GM04504 (cell line): Measurements from ENCODE around the gene P4HB.

Experiments used
- DNase-seq: peaks from one replicate; pipeline ENCODE4 v3.0.0-alpha.2; 2012; ENCODE audit warnings: low read depth

Gene P4HB

DNA sequence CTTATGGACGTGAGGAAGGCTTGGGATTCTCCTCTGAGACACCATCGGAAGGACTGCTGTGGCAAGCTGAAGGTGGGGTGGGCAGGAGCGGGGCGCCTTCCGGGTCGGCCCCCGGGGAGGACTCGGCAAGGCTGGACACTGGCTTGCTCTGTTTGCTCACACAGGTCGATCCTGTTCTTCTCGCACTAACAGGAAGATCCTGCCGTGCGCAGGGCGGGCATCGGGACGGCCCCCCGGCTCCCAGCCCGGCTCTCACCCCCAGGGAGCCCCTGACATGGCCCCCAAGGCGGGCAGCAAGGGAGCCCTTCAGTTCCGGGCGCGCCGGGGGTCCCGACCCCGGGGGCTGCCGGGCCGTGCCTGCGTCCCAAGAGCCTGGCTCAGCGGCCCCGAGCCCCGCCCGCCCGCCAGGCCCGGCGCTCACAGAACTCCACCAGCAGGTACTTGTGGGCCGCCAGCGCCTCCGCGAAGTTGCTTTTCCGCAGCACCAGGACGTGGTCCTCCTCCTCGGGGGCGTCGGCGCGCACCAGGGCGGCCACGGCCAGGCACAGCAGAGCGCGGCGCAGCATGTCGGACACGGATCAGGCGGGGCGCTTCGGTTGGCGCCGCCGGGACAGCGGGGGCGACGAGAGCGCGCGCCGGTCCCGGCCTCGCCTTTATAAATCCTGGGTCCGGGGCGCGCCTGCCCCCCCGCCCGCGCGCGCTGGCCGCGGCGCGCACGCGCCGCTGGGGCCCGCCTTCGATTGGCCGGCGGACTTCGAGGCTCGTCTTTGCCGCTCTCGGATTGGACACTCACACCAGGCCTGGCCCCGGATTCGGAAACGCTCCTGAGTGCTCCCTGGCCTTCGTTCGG, at the start of gene P4HB:
Gene P4HB (minus strand): TSS at position 630 of the 850 bp plus-strand sequence. CDS start 64 bp downstream, at position 566.
- DNase-seq = no peak

DNA sequence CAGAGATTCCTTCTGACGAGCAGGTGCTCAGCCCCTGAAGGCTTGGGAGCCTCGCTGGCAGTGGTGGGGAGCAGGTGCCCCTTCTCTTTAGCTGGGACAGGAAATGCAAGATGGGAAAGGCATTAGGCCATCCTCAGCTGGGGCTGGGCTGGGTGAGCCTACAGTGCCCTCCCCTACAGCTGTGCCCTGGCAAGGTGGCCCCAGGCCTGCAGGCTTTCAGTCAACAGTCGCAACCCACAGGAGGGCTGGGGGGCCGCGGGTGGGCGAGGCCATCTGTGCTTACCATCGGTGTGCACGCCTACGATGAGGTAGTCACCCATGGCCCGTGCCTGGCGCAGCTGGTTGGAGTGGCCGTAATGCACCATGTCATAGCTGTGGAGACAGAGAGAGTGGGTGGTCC, 48.9 kb upstream of the P4HB start:
- DNase-seq = no peak

DNA sequence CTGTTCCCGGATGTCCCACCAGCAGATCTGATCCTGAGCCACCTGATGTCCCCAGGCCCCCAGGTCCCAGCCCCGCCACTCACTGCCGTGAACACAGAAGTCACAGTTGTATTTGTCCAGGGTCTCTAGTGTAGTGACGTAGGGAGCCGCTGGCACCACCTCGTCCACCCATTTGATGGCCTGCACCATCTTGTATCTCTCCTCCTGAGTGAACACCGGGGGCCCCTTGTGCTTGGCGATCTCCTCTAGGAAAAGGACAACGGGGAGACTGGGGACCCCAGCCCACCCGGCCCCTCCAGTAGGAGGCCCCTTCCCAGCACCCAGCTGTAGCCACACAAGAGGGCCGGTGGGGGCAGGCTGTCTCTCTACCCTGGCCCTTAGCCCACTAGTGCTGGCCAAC, 48.5 kb upstream of the P4HB start:
- no peak for DNase-seq

DNA sequence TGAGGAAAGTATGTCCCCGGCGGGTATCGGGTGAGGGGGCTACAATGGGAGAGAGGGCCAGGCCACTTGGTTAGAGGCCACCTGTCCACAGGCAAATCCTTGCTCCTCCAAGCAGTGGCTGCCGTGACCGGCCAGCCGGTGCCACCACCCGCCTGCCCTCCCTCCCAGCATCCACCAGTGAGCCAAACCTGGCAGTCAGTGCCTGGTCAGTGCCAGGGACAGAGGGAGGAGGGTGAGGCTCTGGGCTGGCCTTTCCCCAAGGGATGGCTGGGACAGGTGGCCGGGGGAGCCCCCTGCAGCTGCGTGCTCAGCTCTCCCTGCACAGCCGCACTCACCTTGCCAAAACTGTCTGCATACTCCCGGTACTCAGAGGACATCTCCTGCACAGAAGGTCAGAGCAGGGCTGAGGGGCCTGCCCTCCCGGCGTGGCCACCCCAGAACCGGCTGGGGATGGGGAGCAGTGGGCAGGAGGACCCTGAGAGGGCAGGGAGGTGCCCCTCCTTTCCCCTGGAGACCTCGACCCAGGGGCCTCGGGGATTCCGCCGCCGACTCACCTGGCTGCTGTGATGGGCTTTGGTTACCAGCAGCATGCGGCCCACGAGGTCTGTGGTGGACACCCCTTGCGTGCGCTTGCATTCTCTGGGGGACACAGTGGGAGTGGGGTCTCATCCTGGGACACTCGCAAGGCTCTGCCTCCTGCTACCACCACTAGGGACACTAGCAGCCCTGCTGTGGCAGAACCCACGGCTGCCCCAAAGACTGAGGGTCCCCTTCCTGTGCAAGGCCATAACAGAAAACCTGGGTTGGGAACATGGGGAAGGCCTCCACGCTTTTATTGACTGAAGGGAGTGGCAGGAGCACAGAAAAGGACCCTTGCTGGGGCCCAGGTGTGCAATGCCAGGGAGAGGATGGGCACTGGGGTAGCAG, 47.1 kb upstream of the P4HB start:
- no peak for DNase-seq

DNA sequence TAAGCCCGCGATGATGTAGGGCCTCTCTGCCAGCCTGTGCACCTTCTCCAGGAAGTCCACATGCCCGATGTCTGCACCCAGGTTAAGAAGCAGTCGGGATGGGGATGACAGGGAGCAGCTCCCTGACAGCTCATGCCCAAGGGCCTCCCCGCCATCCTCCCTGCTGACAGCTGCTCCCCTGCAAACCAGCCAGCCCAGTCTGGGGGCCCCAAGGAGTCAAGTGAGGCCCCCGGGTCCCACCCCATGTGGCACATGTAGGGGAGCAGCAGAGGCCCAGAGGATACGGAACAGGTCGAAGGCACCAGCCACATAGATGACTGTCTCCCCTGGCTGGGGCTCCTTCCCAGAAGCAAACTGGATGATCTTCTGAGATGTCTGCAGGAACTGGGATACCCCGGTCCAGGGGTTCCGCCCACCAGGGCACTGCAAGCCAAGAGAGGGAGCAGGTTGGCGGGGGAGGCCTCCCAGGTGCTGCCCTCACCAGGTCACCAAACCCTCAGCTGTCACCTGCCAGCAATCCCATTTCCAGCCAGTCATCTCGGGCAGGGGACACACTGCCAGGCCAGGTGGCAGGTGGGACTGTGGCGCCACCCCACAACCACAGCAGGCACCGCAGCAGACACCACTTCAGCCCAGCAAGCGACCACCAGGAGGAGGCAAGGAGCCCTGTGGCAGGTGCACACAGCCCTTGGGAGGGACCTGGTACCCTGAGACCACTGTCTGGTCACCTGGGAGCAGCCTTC, 46.3 kb upstream of the P4HB start:
- DNase-seq = no peak

DNA sequence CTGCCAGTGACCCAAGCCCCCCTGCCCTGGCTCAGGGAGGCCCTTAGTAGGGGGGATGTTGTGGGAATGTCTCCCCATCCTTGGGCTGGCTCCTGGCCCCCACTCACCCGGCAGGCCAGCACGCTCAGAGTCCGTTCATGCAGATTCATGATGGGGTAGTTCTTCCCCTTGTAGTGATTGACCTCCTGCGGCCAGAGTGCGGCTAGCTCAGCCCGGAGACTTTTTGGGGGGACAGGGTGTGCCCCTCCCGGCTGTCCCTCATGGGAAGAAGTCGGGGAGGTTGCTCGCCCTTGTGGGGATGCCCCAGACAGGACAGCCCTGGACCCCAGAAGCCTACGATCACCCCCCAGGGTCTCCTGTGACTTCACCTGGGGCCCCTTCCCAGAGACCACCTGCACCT, 45.7 kb upstream of the P4HB start:
- no peak for DNase-seq

DNA sequence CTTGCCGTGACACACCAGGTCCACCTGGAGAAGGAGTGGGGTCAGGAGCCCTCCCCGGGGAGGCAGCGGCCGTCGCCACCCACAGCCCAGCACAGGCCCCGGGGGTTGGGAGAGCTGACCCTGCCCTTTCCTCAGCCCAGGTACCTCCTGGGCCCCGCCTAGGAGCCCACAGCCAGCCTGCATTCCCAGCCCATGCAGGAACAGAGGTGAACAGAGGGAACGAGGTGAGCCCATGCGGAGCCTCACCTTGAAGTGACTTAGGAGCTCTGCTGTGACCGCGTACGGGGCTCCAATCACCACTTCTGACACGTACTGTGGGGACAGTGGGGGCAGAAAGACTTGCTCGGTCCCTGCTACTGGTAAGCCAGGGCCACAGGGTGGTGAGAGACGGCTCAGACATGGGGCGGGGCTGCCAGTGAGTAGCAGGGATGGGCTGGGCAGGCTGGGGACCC, 45.1 kb upstream of the P4HB start:
- DNase-seq = no peak

DNA sequence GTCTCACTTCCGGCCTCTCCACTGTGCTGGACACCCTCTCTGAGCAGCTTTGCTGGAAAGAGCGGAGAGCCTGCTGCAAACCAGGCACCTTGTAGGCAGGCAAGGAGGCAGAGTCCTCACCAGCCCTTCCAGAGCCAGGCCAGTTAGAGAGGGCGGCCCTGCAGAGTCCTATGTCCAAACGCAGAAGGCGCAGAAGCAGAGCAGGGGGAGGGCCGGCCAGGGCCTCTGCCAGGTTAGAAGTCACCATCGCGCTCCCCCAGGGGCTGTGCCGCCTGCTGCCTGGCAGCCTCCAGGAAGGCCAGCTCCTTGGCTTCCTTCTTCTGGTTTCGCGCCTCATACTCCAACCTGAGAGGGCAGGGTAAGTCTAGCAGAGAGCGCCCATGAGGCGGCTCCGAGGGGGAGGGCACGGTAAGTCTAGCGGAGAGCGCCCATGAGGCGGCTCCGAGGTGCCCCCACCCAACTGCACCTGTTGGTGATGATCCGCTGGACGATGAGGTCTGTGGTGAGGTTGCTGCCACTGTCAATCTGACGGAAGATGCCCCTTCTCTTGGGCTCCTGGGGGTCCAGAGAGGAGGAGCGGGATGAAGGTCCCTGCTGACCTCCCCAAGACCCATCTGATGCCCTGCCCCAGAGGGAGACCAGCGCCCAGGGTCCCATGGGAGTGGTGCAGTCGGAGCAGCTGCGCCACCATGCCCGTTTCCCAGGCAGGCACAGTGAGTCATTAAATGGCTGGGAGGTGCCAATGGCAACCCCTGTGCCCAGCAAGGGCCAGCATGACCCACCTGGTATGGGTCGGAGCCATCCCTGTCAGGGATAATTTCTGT, 44.5 kb upstream of the P4HB start:
- no peak for DNase-seq

DNA sequence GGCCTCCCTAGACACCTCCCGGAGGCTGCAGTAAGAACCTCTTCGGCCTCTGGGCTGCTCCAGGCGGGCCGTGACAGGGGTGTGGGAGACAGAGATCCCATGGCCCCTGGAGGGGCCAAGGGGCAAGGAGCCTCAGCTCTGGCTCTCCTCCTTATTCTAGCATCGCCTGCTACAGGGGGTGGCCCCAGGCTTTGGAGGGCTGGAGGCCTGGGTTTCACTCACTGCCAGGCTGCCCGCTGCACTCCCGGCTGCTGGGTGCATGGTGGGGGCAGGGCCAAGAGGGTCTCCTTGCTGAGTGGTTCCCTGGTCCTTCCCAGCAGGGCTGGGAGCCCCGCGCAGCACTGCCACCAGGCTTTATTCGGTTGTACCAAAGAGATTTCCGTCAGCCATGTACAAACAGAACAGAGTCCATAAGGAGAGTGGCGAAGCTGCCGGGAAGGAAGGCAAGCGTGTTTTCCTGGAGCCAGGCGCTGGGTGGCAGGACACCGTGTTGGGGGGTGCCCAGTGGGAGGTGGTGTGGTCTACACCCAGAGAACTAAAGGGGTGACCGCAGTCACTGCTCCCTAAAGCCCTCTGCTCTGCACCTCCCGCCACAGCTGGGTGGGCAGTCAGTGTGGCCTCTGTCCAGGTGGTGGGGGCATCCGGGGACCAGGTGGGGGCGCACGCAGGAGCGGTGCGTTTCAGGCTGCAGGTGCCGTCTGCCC, 43.7 kb upstream of the P4HB start:
- no peak for DNase-seq

DNA sequence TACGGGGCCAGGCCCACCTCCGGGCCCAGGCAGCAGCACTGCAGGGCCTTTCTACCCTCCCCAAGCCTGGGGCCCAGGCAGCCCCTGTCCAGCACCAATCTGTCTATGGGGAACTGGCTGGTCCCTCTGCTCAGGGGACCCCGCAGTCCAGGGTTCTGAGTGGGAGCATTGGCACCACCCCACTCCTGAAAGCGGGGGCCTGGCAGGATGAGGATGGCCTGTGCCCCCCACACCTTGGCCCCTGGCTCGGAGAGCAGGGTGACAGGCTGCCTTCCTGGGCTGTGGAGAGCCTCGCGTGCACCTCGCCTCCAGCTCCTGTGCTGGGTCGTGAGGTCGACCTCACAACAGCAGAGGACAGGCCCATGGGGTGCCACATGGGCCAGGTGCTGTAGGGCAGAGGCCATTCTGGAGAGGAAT, 43.1 kb upstream of the P4HB start:
- no peak for DNase-seq

DNA sequence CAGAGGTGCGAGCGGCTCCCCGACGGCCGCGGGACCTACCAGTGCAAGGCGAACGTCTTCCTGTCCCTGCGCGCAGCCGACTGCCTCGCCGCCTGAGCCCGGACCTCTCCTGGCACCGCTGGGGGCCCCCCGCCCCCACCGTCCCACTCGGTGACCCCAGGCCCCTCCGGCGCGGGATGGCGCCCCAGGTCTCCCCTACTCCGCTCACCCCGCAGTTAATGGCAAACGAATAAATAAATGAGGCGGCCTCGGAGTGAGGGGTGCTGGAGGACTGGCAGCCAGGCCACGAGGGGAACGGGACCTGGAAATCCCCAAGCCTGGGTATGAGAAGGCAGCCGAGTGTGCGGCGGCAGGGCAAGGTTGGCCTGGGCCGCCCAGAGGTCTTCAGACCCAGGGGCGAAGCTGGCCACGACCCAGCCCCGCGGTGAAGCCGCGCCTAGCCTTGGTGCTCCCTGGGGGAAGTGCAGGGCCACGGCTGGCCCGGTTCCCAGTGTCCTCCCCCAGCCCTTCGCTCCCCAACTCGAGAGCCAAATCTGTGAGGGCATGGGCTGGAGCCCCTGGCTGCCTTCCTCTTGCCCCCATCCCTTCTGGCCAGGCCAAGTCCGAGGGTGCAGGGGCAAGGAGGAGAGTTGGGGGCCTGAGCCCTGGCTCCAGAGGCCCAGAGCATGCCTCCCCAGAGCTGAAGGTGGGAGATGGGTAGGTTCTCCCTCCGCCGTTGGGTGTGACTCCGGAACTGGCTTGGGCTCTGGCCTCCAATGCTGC, 42.5 kb upstream of the P4HB start:
- no peak for DNase-seq

DNA sequence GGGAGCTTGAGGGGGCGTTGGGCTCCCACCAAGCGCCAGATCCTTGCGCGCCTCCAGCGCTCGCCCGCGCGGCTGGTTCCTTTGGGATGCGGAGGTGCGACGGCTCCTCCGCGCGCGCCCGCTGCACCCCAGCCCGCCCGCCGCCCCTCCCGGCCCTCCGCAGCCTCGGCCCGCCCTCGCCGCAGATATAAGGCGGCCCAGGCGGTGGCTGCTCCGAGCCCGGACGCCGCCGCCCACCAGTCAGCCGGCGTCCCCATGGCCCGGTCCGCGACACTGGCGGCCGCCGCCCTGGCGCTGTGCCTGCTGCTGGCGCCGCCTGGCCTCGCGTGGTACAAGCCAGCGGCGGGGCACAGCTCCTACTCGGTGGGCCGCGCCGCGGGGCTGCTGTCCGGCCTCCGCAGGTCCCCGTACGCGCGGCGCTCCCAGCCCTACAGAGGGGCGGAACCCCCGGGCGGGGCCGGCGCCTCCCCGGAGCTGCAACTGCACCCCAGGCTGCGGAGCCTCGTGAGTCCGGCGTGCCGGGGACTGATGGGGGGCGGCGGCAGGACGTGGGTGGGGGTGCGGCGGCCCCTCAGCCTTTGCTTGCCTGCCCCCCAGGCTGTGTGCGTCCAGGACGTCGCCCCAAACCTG, 41.8 kb upstream of the P4HB start, which contains the start of gene NPB:
Gene NPB (plus strand): TSS at position 216 of the 630 bp plus-strand sequence. CDS start 40 bp downstream, at position 256.
- no peak for DNase-seq

DNA sequence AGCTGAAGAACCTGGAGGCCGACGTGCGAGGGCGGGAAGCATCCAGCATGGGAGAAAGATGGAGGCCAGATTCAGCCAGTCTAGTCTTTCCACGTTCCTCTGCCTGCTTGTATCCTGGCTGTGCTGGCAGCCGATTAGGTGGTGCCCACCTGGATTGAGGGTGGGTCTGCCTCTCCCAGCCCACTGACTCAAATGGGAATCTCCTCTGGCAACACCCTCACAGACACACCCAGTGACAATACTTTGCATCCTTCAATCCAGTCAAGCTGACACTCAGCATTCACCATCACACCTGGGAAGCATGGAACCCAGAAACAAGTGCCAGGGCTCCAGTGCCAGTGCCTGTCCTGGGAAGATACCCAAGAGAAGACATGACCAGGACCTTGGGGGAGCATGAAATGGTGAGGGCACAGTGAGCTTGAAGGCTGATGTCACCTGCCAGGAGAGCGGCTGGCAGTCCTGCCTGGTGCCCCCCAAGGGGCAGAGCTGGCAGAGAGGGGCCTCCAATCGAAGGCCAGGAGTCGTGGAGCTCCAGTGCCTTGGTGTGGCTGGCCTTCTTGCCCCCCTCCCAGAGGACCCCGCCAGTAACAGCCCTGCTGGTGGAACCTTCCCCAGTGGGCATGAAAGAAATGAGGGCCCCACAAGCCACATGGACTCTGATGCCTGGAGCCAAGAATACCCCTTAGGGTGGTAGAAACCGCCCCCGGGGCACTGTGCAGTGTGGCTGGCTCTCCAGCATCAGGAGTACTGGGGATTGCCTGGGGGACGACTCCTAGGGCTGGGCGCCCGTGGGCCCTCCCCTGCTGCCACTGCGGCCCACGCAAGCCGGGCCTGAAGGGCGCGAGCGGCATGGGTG, 41.1 kb upstream of the P4HB start:
- no peak for DNase-seq

DNA sequence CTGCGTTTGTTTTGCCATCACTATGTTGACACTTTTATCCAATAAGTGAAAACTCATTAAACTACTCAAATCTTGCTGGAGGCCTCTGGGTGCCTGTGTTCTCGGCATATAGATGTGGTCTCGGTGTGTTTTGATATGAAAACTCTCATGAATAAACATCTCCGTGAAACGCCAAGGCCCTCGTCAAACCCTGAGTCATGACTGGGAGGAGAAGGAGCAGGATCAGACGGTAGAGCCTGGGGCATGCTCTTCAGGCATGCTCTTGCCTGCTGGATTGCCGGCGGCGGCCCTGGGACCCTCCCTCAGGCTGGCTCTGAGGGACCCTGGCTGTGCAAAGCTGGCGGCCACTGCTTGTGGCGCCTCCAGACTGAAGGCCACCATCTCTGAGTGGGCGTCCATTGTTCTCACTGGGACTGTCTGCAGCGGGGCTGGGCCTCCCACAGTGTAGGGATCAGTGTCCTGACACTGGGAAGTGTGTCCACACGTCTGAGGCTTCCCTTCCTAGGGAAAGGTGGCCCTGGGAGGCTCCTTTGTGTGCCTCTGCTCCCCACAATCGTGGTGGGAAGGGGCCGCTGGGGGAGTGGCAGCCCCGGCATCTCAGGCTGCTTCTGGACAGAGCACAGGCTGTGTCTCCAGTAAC, 40.0 kb upstream of the P4HB start:
- DNase-seq = no peak

DNA sequence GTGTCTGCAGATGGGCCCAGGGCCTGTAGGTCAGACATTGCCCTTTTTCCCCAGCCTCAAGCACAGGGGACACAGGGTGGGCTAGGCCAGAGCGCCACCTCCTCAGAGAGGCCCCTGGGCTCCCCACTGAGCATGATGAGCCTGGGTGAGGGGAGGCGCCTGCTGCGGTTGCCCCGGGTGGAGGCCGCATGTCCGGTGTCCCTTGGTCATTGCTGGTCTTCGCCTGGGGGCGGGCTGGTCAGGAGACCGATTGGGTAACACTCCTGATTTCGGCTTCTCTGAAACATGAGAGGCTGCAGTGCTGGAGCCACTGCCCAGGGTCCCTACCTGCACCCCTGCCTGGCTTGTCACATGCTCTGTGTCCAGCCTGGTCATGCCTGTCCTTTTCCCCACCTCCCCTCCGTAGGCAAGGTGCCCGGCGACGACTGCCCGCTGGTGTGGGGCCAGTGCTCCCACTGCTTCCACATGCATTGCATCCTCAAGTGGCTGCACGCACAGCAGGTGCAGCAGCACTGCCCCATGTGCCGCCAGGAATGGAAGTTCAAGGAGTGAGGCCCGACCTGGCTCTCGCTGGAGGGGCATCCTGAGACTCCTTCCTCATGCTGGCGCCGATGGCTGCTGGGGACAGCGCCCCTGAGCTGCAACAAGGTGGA, 39.3 kb upstream of the P4HB start:
- DNase-seq = no peak

DNA sequence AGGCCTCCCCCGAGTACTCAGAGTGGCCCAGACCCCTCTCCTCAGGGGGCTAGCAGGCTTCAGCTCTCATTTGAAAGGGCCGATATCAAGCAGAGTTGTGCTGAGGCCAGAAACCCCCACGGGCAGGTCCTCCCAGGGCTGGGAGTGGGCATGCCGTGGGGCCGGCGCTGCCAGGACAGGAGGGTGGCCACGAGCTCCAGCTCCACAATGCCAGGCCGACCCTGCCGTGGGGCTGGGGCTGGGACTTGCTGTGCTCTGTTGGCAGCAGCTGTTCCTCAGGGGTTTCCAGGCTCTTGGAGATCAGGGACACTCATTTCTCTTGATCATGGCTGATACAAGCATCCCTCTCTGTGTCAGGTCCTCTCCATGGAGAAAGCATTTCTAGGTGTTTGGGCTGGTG, 38.5 kb upstream of the P4HB start:
- DNase-seq = no peak
